DMS114 treated with DMSO at 0.1 percent for 48 hours (cell line): ENCODE data around the gene MYCL.

ENCODE experiments used
- DNase-seq: peaks from one replicate; lab custom pipeline; 2025; ENCODE audit not compliant: unreplicated experiment; lab: John Stamatoyannopoulos, UW

MYCL gene, protein sequence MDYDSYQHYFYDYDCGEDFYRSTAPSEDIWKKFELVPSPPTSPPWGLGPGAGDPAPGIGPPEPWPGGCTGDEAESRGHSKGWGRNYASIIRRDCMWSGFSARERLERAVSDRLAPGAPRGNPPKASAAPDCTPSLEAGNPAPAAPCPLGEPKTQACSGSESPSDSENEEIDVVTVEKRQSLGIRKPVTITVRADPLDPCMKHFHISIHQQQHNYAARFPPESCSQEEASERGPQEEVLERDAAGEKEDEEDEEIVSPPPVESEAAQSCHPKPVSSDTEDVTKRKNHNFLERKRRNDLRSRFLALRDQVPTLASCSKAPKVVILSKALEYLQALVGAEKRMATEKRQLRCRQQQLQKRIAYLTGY

GRCh38 chr1:39901714-39902459 lies at the start of gene MYCL:
MYCL (minus strand) TSS chr1:39901917; CDS start chr1:39901434, 483 bp downstream.
- DNase-seq: peak; percentile 80

- no peak for DNase-seq
Observed at GRCh38 chr1:39949891-39950290, 48.2 kb upstream of the MYCL start.

- DNase-seq: no peak
Observed at GRCh38 chr1:39947260-39947659, 45.5 kb upstream of the MYCL start.

DNA sequence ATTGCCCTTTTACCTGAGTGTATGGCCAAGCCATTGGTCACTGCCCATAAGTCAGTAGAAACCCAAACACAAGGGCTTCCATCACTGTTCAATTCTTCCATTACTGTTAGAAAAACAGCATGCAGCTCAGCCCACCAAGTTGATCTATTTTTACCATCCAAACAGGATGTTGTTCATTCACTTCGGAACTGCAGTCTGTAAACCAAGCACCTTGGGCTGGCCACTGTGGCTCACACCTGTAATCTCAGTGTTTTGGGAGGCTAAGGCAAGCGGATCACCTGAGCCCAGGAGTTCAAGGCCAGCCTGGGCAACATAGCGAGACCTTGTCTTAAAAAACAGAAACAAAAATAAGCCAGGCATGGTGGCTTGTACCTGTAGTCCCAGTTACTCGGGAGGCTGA lies 44.5 kb upstream of the MYCL start:
- no peak for DNase-seq

GRCh38 chr1:39944410-39945112 lies 42.8 kb upstream of the MYCL start:
- DNase-seq: no peak

GRCh38 chr1:39943471-39944290 lies 42.0 kb upstream of the MYCL start:
- no peak for DNase-seq

- no peak for DNase-seq
Observed at GRCh38 chr1:39940980-39941871, 39.5 kb upstream of the MYCL start.

GRCh38 chr1:39940253-39940652 lies 38.5 kb upstream of the MYCL start:
- no peak for DNase-seq

DNA sequence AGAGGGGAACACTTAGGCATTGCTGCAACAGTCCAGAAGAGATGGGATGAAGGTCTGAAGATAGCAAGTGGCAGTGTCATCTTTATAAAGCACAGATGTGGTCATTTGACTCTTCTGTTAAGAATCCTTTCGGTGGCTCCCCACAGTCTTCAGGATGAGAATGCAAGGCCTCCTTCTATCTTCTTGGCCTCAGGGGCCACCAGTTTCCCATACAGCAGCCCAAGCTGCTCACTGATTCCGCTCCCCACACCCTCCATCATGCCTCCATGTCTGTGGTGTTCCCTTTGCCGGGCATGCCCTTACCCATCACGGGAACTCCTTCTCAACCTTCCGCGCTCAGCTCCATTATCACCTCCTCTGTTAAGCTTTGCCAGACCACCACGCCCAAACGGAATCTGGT lies 37.1 kb upstream of the MYCL start:
- no peak for DNase-seq

DNA sequence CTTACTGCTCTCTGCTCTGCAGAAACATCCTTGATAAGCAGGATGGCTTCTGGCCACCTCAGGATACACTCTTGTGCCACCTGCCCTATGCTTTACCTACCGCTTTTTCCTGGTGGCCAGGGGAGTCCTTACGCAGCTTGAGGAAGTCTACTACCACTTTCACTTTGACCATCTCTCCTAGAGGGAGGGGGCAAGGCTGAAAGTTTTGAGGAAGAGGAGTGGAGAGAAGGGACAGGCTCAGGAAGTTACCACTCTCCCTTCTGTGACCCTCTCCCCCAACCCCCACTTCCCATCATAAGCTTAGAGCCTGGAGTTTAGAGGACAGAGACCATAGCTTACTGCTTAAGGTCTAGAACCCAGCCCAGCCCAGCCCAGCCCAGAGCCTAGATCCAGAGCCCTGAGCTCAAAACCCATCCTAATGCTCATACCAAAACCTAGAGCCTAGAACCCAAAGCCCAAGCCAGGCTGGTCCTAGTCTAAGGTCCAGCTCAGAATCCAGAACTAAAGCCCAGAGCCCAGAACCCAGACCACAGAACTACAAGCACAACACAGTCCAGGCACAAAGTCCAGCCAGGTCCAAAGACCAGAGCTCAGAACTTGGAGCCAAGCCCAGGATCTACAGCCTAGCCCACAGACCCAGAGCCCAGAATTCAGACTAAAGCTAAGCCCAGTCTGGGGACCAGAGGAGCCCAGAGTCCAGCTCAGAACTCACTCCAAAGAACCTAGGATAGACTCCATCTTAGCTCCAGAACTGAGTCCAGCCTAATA lies 35.2 kb upstream of the MYCL start:
- DNase-seq: no peak

DNA sequence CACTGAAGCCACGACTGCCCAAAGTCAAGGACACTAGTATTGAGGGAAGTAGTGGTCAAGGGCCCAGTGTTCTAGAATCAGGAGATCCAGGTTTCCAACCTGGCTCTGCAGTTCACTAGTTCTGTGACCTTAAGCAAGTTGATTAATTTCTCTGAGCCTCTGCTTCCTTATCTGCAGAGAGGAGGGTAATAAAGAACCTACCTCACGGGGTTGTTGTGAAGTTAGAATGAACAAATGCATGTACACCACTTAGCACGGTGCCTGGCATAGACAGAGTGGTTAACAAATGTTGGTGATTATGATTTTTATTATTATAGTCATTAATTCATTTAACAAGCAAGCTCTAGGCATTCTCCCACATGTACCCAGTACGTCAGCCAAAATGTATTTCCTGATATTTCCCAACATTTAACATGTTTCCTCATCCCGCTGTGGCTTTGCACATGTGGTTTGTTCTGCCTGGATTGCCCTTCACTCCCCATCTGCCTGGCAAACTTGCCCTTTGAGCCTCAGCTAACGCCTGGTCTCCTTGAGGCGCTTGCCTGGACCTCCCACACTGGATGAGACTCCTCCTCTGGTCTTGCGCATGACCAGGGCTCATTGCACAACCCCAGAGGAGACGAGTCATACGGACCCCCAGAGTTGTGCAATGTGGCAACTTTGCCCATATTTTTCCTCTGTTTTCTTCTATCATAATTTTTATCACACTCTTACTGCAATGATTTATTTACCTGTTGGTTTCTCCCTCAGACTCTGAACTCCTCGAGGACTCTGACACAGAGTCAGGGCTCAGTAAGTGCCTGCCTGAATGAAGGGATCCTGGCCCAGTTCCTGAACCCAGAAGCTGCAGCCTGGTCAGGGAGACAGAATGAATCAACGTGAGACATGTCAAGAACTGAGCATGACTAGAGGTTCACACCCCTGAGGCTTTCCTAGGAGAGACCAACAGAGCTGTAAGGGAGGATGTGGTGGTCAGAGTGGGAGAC lies 32.5 kb upstream of the MYCL start:
- DNase-seq: no peak

DNA sequence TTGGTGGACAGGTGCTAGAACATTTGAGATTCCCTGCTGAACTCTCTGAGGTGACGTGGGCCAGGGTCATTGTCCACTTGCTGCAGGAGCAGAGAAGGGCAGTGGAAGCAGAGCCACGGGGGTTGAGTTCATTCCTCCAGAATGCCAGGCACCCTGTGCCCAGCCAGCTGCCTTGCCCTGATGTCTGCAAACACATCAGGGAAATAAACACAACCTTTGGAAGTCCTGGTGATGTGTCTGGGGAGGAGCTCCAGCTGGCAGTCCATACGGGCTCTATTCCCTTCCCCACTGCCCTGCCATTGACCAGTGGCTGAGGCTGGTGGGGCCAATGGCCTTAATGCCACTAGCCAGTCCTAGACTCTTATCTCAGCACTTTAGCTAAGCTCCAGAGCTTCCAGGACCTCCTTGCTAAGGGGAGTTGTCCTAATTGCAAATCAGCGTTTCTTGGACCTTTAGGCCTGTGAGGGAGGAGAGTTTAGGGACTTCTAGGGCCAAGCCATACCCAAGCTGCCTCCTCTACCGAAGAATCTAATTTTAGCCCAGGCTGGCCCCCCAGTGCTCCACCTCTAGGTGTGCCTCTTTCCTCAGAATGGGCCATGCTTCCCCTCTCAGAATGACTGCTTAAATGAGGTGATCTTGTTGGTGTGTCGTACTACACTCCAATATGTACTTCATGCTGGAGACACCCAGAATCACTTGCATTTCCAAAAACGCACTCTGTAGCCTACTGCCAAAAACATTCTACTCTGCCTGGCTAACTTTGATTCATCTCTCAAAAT lies 27.3 kb upstream of the MYCL start:
- DNase-seq: no peak

DNA sequence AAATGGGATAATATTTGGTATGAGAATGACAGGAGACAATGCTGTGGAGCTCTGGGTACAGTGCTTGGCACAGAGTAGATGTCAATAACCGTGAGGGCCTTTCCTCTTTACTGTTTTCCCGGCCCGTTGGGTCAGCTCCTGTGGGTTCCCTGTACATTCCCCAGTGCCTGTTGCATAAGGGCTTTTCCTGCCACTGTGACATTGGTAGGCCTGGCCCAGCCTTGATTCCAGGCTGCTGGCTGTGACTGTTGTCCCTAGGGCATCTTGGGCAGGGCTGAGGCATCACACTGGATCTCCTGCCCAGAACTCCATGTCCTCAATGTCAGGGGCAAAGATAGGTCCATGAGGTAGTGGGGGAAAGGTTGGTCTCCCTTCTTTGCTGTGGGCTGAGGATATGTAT lies 25.8 kb upstream of the MYCL start:
- DNase-seq: no peak

DNA sequence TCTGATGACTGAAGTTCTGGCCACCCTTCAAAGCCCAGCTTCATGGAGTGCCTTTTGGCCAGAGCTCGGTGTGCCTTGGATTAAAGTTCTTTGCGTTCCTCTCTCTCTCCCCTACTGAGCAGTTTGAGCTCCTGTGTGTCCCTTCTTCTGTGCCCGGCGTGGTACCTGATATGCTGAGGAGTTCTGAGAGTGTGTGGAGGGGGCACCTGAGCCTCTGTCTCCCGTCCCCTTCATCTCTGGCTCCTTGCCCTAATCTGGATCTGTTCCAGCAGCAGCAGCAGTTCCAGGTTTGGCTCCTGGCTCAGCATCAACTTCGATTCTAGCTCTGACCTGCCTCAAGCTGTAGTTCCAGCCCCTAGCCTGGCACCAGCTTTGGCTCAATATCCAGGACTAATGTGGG lies 25.1 kb upstream of the MYCL start:
- DNase-seq: no peak

DNA sequence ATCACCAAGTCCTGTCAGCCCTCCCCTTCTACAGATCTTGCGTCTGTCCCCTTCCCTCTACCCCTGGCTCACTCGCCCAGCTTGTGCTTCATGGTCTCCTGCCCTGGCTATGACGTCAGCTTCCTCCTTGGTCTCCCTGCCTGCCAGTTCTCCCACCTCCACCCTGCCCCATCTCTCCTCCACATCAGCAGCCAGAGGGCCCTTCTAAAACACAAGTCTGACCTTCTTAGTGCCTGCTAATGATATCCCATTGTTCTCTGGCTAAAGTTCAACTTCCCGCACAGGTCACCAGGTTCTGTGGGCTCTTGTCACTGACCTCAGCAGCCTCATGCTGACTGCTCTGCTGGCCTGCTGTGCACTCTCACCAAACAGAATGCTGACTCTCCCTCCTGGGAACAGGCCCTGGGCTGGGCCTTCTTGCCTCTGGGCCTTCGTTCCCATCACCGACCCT lies 24.7 kb upstream of the MYCL start:
- DNase-seq: no peak

- no peak for DNase-seq
Observed at GRCh38 chr1:39925721-39926342, 24.1 kb upstream of the MYCL start.

DNA sequence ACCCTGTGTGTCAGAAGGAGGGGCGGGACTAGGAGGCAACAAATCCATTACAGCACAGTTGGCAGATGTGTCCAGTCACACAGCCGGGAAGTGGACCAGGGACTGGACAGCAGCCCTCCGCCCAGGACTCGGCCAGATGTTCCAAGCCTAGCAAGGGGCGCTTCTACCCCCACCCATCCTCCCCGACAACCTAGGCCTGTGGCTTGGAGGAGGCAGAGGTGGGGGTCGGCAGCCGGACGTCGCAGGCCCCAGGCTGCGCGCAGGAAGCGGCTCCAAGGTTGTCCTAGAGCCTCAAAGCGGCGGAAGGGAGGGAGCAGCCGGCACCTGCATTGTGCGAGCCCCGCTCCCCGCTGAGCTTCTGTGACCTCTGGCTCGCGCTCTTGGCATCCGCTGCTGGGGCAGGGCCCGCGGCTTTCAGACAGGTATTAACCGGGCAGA lies 20.6 kb upstream of the MYCL start:
- no peak for DNase-seq
